DOHH2 (cell line): ENCODE results near the gene CREBRF.
"Not testable (repeated sequence)": the region's sequence is repeated elsewhere in the genome, so short reads cannot be mapped to it uniquely, and the experiment has no call there.

Source experiments
- H3F3A ChIP-seq: fragments of 200-600 bp; sonication (generic), shearing (Covaris generic); 2 replicates; pipeline ENCODE4 v1.6.0; 2016; ENCODE audit warnings: antibody characterized with exemption, mild to moderate bottlenecking; ENCODE audit not compliant: control insufficient read depth, insufficient read depth
- H3K27ac ChIP-seq: fragments of 200-600 bp; sonication (generic); 2 replicates; pipeline ENCODE4 v1.5.1; 2014; ENCODE audit warnings: low read depth, mild to moderate bottlenecking, low read length, moderate library complexity
- H3K27me3 ChIP-seq: fragments of 200-600 bp; sonication (generic); 2 replicates; pipeline ENCODE4 v1.6.1; 2014; ENCODE audit warnings: mild to moderate bottlenecking, low read length, mixed read lengths; ENCODE audit not compliant: control insufficient read depth
- H3K36me3 ChIP-seq: fragments of 200-600 bp; sonication (generic); 2 replicates; pipeline ENCODE4 v1.6.1; 2014; ENCODE audit warnings: mild to moderate bottlenecking, low read length, moderate library complexity, mixed read lengths; ENCODE audit not compliant: control insufficient read depth
- H3K4me1 ChIP-seq: fragments of 200-600 bp; sonication (generic); 2 replicates; pipeline ENCODE4 v1.6.1; 2014; ENCODE audit warnings: mild to moderate bottlenecking, low read length, mixed read lengths; ENCODE audit not compliant: control insufficient read depth
- H3K4me2 ChIP-seq: fragments of 200-600 bp; sonication (generic); 2 replicates; pipeline ENCODE4 v1.6.0; 2014; ENCODE audit warnings: mild to moderate bottlenecking, low read length, moderate library complexity
- H3K4me3 ChIP-seq: fragments of 200-600 bp; sonication (generic); 2 replicates; pipeline ENCODE4 v1.5.1; 2014; ENCODE audit warnings: mild to moderate bottlenecking, low read length, mixed read lengths
- H3K79me2 ChIP-seq: fragments of 200-600 bp; sonication (generic); 2 replicates; pipeline ENCODE4 v1.6.1; 2014; ENCODE audit warnings: mild to moderate bottlenecking, low read length, mixed read lengths; ENCODE audit not compliant: control insufficient read depth
- H3K9me2 ChIP-seq: fragments of 200-600 bp; sonication (generic); replicated peaks from 2 replicates; pipeline ENCODE4 v1.6.1; 2014; ENCODE audit warnings: mild to moderate bottlenecking, low read length, mixed read lengths; ENCODE audit not compliant: control insufficient read depth
- H3K9me3 ChIP-seq: fragments of 200-600 bp; sonication (generic); 2 replicates; pipeline ENCODE4 v1.6.1; 2014; ENCODE audit warnings: antibody characterized with exemption, low read length, mixed read lengths; ENCODE audit not compliant: control insufficient read depth, insufficient read depth
- H4K20me1 ChIP-seq: fragments of 200-600 bp; sonication (generic); 2 replicates; pipeline ENCODE4 v1.6.0; 2014; ENCODE audit warnings: low read depth, mild to moderate bottlenecking, antibody characterized with exemption, low read length, moderate library complexity; ENCODE audit not compliant: control insufficient read depth, insufficient read depth
- CTCF ChIP-seq: fragments of 200-600 bp; sonication (generic); IDR thresholded peaks from one replicate; pipeline ENCODE4 v1.5.1; 2014; ENCODE audit warnings: antibody characterized with exemption, mild to moderate bottlenecking, low read depth, low read length; ENCODE audit not compliant: poor library complexity, severe bottlenecking
- EZH2phosphoT487 ChIP-seq: fragments of 200-600 bp; sonication (generic); IDR thresholded peaks from 2 replicates; pipeline ENCODE4 v1.6.1; 2017; ENCODE audit warnings: borderline replicate concordance, mild to moderate bottlenecking, antibody characterized with exemption, low read length, moderate library complexity, mixed read lengths

Gene CREBRF

GRCh38 chr5:173015598-173016455 is 40.3 kb upstream of the CREBRF start:
- Histone ChIP-seq H3K79me2 (peaks cover 97% of the 10 kb centered on the region), H4K20me1 (0 out of 2 replicates have a peak, but pooled peaks cover 6% of the 10 kb centered on the region), H3F3A (no peaks in the 10 kb centered on the region), H3K27me3 (no peaks in the 10 kb centered on the region), H3K4me2 (no peak overlapping the region), H3K27ac (no peak overlapping the region), H3K4me1 (no peaks in the 10 kb centered on the region), H3K9me2 (no peaks in the 10 kb centered on the region), H3K4me3 (no peak overlapping the region), H3K9me3 (no peaks in the 10 kb centered on the region), H3K36me3 (peaks cover 29% of the 10 kb centered on the region)
- TF ChIP-seq EZH2phosphoT487 (no peak), CTCF (no peak)

- no peaks in the 10 kb centered on the region for H3K9me2 ChIP-seq
- H4K20me1 ChIP-seq: 0 out of 2 replicates have a peak, but pooled peaks cover 4% of the 10 kb centered on the region
- H3K9me3 ChIP-seq: no peaks in the 10 kb centered on the region
- peaks cover 29% of the 10 kb centered on the region for H3K36me3 ChIP-seq
- no peak overlapping the region for H3K4me3 ChIP-seq
- no peaks in the 10 kb centered on the region for H3K4me1 ChIP-seq
- no peaks in the 10 kb centered on the region for H3K27me3 ChIP-seq
- no peaks in the 10 kb centered on the region for H3F3A ChIP-seq
- H3K79me2 ChIP-seq: peaks cover 92% of the 10 kb centered on the region
- TF ChIP-seq EZH2phosphoT487 (no peak), CTCF (no peak)
- no peak overlapping the region for H3K27ac ChIP-seq
- H3K4me2 ChIP-seq: no peak overlapping the region
Observed at GRCh38 chr5:173016598-173017046, 39.5 kb upstream of the CREBRF start.

- H3F3A ChIP-seq, H4K20me1 ChIP-seq, H3K9me3 ChIP-seq, H3K9me2 ChIP-seq, H3K27ac ChIP-seq, H3K4me2 ChIP-seq, H3K27me3 ChIP-seq, H3K4me3 ChIP-seq, H3K4me1 ChIP-seq: not testable (repeated sequence)
- Histone ChIP-seq H3K79me2 (peaks cover 91% of the 10 kb centered on the region), H3K36me3 (peaks cover 33% of the 10 kb centered on the region)
Observed at GRCh38 chr5:173017087-173017486, 39.1 kb upstream of the CREBRF start.

GRCh38 chr5:173018358-173018757 is 37.8 kb upstream of the CREBRF start:
- Histone ChIP-seq H3K4me3 (no peak overlapping the region), H3K79me2 (peaks cover 88% of the 10 kb centered on the region), H3K27ac (no peak overlapping the region), H3K27me3 (no peaks in the 10 kb centered on the region), H3F3A (no peaks in the 10 kb centered on the region), H3K9me2 (no peaks in the 10 kb centered on the region), H3K9me3 (no peaks in the 10 kb centered on the region), H3K4me2 (no peak overlapping the region), H3K36me3 (peaks cover 38% of the 10 kb centered on the region), H4K20me1 (no peaks in the 10 kb centered on the region), H3K4me1 (no peaks in the 10 kb centered on the region)
- TF ChIP-seq CTCF (no peak), EZH2phosphoT487 (no peak)
